A549 (cell line): ENCODE results near the gene SUPT3H. TPM values are rescaled to one million over a fixed set of nuclear protein-coding genes. Genes with fewer than 3 reads are reported as not detected.

Source experiments
- ATAC-seq, 2 experiments: fragments of 200-7000 bp in 1 of 2; fragments of >200 bp in 1 of 2; cut with Nextera tagmentation in 1 of 2; cut with Tn5 transposase in 1 of 2; 3 replicates each; pipeline versions ENCODE4 v1.8.0 to v1.9.1; 2018 to 2020; ENCODE audit warnings: mild to moderate bottlenecking in 1 of 2, moderate library complexity in 1 of 2
- CTCF ChIA-PET: fragments of 300-600 bp; sonication (Branson Sonifier 250); formaldehyde crosslinking; extraction: SDS; loops from one replicate; lab custom pipeline; 2021; ENCODE audit warnings: antibody characterized with exemption, inconsistent platforms; lab: Yijun Ruan, JAX
- POLR2A ChIA-PET: fragments of 350-600 bp; formaldehyde crosslinking; extraction: SDS; loops from one replicate; lab custom pipeline; 2021; ENCODE audit warnings: antibody characterized with exemption, inconsistent platforms; lab: Yijun Ruan, JAX
- DNase-seq, 2 experiments: peaks; one replicate each; pipeline versions ENCODE4 v3.0.0 to v3.0.0-alpha.2; 2011 to 2016; ENCODE audit warnings: low read depth in 1 of 2, low spot score in 1 of 2
- FAIRE-seq: peaks from 2 replicates; lab custom pipeline; 2011; peaks lifted over from hg19 to GRCh38; lab: Jason Lieb, UNC
- H3K27ac ChIP-seq, 2 experiments: fragments of >200 bp; sonication (Bioruptor Twin); formaldehyde crosslinking; 3 replicates each; pipeline ENCODE4 v1.5.1; 2016 to 2017
- H3K4me1 ChIP-seq: fragments of >200 bp; sonication (Bioruptor Twin); formaldehyde crosslinking; 3 replicates; pipeline ENCODE4 v1.6.1; 2016
- H3K4me2 ChIP-seq: fragments of >200 bp; sonication (Bioruptor Twin); formaldehyde crosslinking; 3 replicates; pipeline ENCODE4 v1.6.1; 2016
- H3K4me3 ChIP-seq: fragments of >200 bp; sonication (Bioruptor Twin); formaldehyde crosslinking; 3 replicates; pipeline ENCODE4 v1.5.1; 2016
- H3K9me3 ChIP-seq: fragments of >200 bp; sonication (Bioruptor Twin); formaldehyde crosslinking; 3 replicates; pipeline ENCODE4 v1.6.1; 2016
- ATOH8 ChIP-seq: fragments of 250-450 bp; sonication (Bioruptor Pico); IDR thresholded peaks from 2 replicates; pipeline ENCODE4 v1.5.0; 2020; ENCODE audit warnings: low read depth, mild to moderate bottlenecking, moderate library complexity
- BHLHE40 ChIP-seq: IDR thresholded peaks from 2 replicates; pipeline ENCODE4 v1.6.1; 2012; ENCODE audit warnings: low read depth, low read length, inconsistent platforms
- CBX8 ChIP-seq: fragments of 200-600 bp; sonication (generic); IDR thresholded peaks from 2 replicates; pipeline ENCODE4 v1.6.1; 2016
- CHD2 ChIP-seq: fragments of 150-350 bp; IDR thresholded peaks from 2 replicates; pipeline ENCODE4 v1.6.1; 2014; ENCODE audit warnings: low read length; ENCODE audit not compliant: partially characterized antibody
- CTCF ChIP-seq: fragments of >200 bp; sonication (Bioruptor Twin); formaldehyde crosslinking; IDR thresholded peaks from 3 replicates; pipeline ENCODE4 v1.5.1; 2016
- EP300 ChIP-seq, 2 experiments: fragments of >200 bp; sonication (Bioruptor Twin); formaldehyde crosslinking; IDR thresholded peaks; 2 replicates in 1 of 2; 3 replicates in 1 of 2; pipeline ENCODE4 v1.6.1; 2016 to 2017
- FOXS1 ChIP-seq: fragments of 250-450 bp; sonication (Bioruptor Pico); IDR thresholded peaks from 2 replicates; pipeline ENCODE4 v1.5.0; 2020; ENCODE audit warnings: mild to moderate bottlenecking, moderate library complexity
- GATA3 ChIP-seq: IDR thresholded peaks from 2 replicates; pipeline ENCODE4 v1.6.1; 2012; ENCODE audit warnings: borderline replicate concordance
- HOXB5 ChIP-seq: fragments of 250-450 bp; sonication (Bioruptor Pico); IDR thresholded peaks from 2 replicates; pipeline ENCODE4 v1.5.0; 2020; ENCODE audit warnings: mild to moderate bottlenecking, moderate library complexity
- JUN ChIP-seq, 2 experiments: fragments of >200 bp; sonication (Bioruptor Twin); formaldehyde crosslinking; IDR thresholded peaks; 2 replicates in 1 of 2; 3 replicates in 1 of 2; pipeline ENCODE4 v1.6.1; 2016 to 2017
- JUNB ChIP-seq: fragments of >200 bp; sonication (Bioruptor Twin); formaldehyde crosslinking; IDR thresholded peaks from 2 replicates; pipeline ENCODE4 v1.6.1; 2016
- KDM1A ChIP-seq: fragments of 200-600 bp; sonication (generic); IDR thresholded peaks from 2 replicates; pipeline ENCODE4 v1.6.1; 2016; ENCODE audit warnings: low read depth, mild to moderate bottlenecking
- MAZ ChIP-seq: fragments of 150-350 bp; IDR thresholded peaks from 2 replicates; pipeline ENCODE4 v1.6.1; 2014; ENCODE audit warnings: antibody characterized with exemption, low read depth, low read length, borderline replicate concordance
- NFE2L2 ChIP-seq: fragments of 150-350 bp; conservative IDR thresholded peaks from 2 replicates; pipeline ENCODE4 v1.6.1; 2014; ENCODE audit warnings: low read length
- PBX3 ChIP-seq: IDR thresholded peaks from 2 replicates; pipeline ENCODE4 v1.6.1; 2012
- POLR2AphosphoS2 ChIP-seq: conservative IDR thresholded peaks from 2 replicates; pipeline ENCODE4 v1.6.1; 2012; ENCODE audit warnings: low read length, improper control_type of control experiment, inconsistent platforms
- RFX5 ChIP-seq: fragments of 450-650 bp; IDR thresholded peaks from 2 replicates; pipeline ENCODE4 v1.7.1; 2014; ENCODE audit warnings: antibody characterized with exemption, mild to moderate bottlenecking, moderate library complexity
- SMC3 ChIP-seq: fragments of >200 bp; sonication (Bioruptor Twin); formaldehyde crosslinking; IDR thresholded peaks from 3 replicates; pipeline ENCODE4 v1.6.1; 2018; ENCODE audit warnings: inconsistent platforms
- SREBF2 ChIP-seq: fragments of 450-650 bp; IDR thresholded peaks from 2 replicates; pipeline ENCODE4 v1.6.1; 2014; ENCODE audit warnings: mild to moderate bottlenecking, moderate library complexity
- USF2 ChIP-seq: fragments of 450-650 bp; IDR thresholded peaks from 2 replicates; pipeline ENCODE4 v1.6.1; 2014; ENCODE audit warnings: antibody characterized with exemption
- ZFP36 ChIP-seq: fragments of 450-650 bp; IDR thresholded peaks from 2 replicates; pipeline ENCODE4 v1.6.1; 2014; ENCODE audit warnings: borderline replicate concordance; ENCODE audit not compliant: partially characterized antibody
- ZSCAN20 ChIP-seq: fragments of 250-450 bp; sonication (Bioruptor Pico); IDR thresholded peaks from 2 replicates; pipeline ENCODE4 v1.8.0; 2022; ENCODE audit warnings: mild to moderate bottlenecking, moderate library complexity
- WGBS: methylation state at CpG from one replicate; pipeline ENCODE4 v1.1.6; 2017; ENCODE audit errors: missing lambda C conversion rate; 5-methylcytosine and 5-hydroxymethylcytosine counted together
- polyA plus RNA-seq, 4 experiments: library from polyadenylated mRNA; depleted of rRNA in 3 of 4; stranded (reverse); fragments of >200 nt; fragmentation: RNase III in 1 of 4; extraction: RNeasy Plus Mini Kit Qiagen cat#74134 plus additional on column Dnase treatment in 1 of 4; gene quantifications; 2 replicates in 3 of 4; 3 replicates in 1 of 4; pipeline ENCODE4 v1.2.3, GENCODE V29; 2011 to 2017

The SUPT3H gene
- polyA plus RNA-seq, 2 of the 4 experiments (the other 2 are of a cell fraction): 4.3 to 6.2 TPM

- ATAC-seq: no peak
- no peak overlapping the region for H3K4me2 ChIP-seq
- WGBS: 79% methylated on average over 2 of the region's 2 CpGs
- DNase-seq: no peak
- no peak for FAIRE-seq
- H3K4me1 ChIP-seq: no peaks in the 10 kb centered on the region
- ChIA-PET POLR2A (no interaction called here), CTCF (no interaction called here)
- TF ChIP-seq HOXB5 (CRISPR knock-in tag) (no peak), USF2 (no peak), ATOH8 (CRISPR knock-in tag) (no peak), SMC3 (no peak), ZFP36 (no peak), GATA3 (no peak), NFE2L2 (no peak)
- H3K4me3 ChIP-seq: no peak overlapping the region
- H3K9me3 ChIP-seq: no peaks in the 10 kb centered on the region
- no peak overlapping the region for H3K27ac ChIP-seq
Measured at GRCh38 chr6:45265246-45265645, 112.5 kb downstream of the SUPT3H start.

GRCh38 chr6:45260696-45261095 is 117.0 kb downstream of the SUPT3H start:
- FAIRE-seq (no peak), DNase-seq (no peak), ATAC-seq (no peak)
- no peak overlapping the region for H3K27ac ChIP-seq
- ChIA-PET POLR2A (no interaction called here), CTCF (no interaction called here)
- no peak overlapping the region for H3K4me2 ChIP-seq
- 66% methylated on average over 3 of the region's 3 CpGs for WGBS
- TF ChIP-seq CHD2: no peak
- TF ChIP-seq POLR2AphosphoS2: no peak
- no peak for TF ChIP-seq CBX8
- no peak for TF ChIP-seq RFX5
- TF ChIP-seq JUNB: no peak
- TF ChIP-seq SMC3: no peak
- TF ChIP-seq BHLHE40: no peak
- no peak for TF ChIP-seq FOXS1 (CRISPR knock-in tag)
- TF ChIP-seq SREBF2: no peak
- TF ChIP-seq CTCF: no peak
- TF ChIP-seq EP300 (IDR thresholded peaks at IDR 0.05): no peak
- TF ChIP-seq ZSCAN20: no peak
- no peak for TF ChIP-seq PBX3
- no peaks in the 10 kb centered on the region for H3K9me3 ChIP-seq
- no peaks in the 10 kb centered on the region for H3K4me1 ChIP-seq
- no peak overlapping the region for H3K4me3 ChIP-seq

GRCh38 chr6:45256697-45257695 is 120.7 kb downstream of the SUPT3H start:
- CTCF ChIA-PET: no interaction called here

More at GRCh38 chr6:45256697-45257695, 120.7 kb downstream of the SUPT3H start:
- POLR2A ChIA-PET: no interaction called here
- no peak for FAIRE-seq
- TF ChIP-seq MAZ (no peak), KDM1A (no peak), JUN (IDR thresholded peaks at IDR 0.05) (no peak), CBX8 (no peak), FOXS1 (CRISPR knock-in tag) (no peak)
- TF ChIP-seq, all 56 proteins: peak for 0
- no peaks in the 10 kb centered on the region for H3K9me3 ChIP-seq
- H3K4me3 ChIP-seq: no peak overlapping the region
- no peak overlapping the region for H3K4me2 ChIP-seq
- 90% methylated on average over 9 of the region's 9 CpGs for WGBS
- no peak overlapping the region for H3K27ac ChIP-seq
- H3K4me1 ChIP-seq: no peaks in the 10 kb centered on the region
- DNase-seq: no peak
- ATAC-seq: no peak
